ENCODE measurements around the gene CDK5RAP2. TPM values are rescaled to one million over a fixed set of nuclear protein-coding genes. Genes with fewer than 3 reads are reported as not detected.
A peak's percentile ranks its signal among the peaks of the same experiment; 100 is the strongest.

The CDK5RAP2 gene
- polyA plus RNA-seq, 1 experiment: 28.1 TPM

GRCh38 chr9:120592210-120592609, 12.2 kb upstream of the CDK5RAP2 start:
- Histone ChIP-seq H3K27me3 (ENCODE audit: control insufficient read depth, insufficient read depth, low read length) (no peaks in the 10 kb centered on the region), H3K4me3 (ENCODE audit: low read depth, low read length) (no peak overlapping the region), H3K36me3 (ENCODE audit: control insufficient read depth, insufficient read depth, low read length) (no peaks in the 10 kb centered on the region)
- ChIA-PET CTCF (no interaction called here), POLR2A (no interaction called here)
- no peak for TF ChIP-seq CTCF (IDR thresholded peaks at IDR 0.05; ENCODE audit: insufficient read depth, low read depth, low read length)
- DNase-seq (ENCODE audit: low read depth): no peak

- POLR2A ChIA-PET: no interaction called here
- no peak for TF ChIP-seq CTCF (IDR thresholded peaks at IDR 0.05; ENCODE audit: insufficient read depth, low read depth, low read length)
- no peak overlapping the region for H3K4me3 ChIP-seq (ENCODE audit: low read depth, low read length)
- H3K36me3 ChIP-seq (ENCODE audit: control insufficient read depth, insufficient read depth, low read length): no peaks in the 10 kb centered on the region
- no peaks in the 10 kb centered on the region for H3K27me3 ChIP-seq (ENCODE audit: control insufficient read depth, insufficient read depth, low read length)
- CTCF ChIA-PET: interaction anchor here (0.6 kb wide), 1 partner anchor 753 kb away, joined by 3 read pairs; no protein-coding TSS in a partner anchor
- no peak for DNase-seq (ENCODE audit: low read depth)
Measured at GRCh38 chr9:120587328-120587727, 7.4 kb upstream of the CDK5RAP2 start.

GRCh38 chr9:120583958-120584369, 4.0 kb upstream of the CDK5RAP2 start:
- ChIA-PET POLR2A (no interaction called here), CTCF (interaction anchor here (1.5 kb wide), 1 partner anchor 13 kb away, joined by 4 read pairs; no protein-coding TSS in a partner anchor)
- TF ChIP-seq CTCF (IDR thresholded peaks at IDR 0.05; ENCODE audit: insufficient read depth, low read depth, low read length): no peak
- Histone ChIP-seq H3K4me3 (ENCODE audit: low read depth, low read length) (no peak overlapping the region), H3K27me3 (ENCODE audit: control insufficient read depth, insufficient read depth, low read length) (no peaks in the 10 kb centered on the region), H3K36me3 (ENCODE audit: control insufficient read depth, insufficient read depth, low read length) (no peaks in the 10 kb centered on the region)
- peak; percentile 51 for DNase-seq (ENCODE audit: low read depth)

- ChIA-PET CTCF (no interaction called here), POLR2A (no interaction called here)
- peak overlapping the region; percentile 99 for H3K4me3 ChIP-seq (ENCODE audit: low read depth, low read length)
- no peak for TF ChIP-seq CTCF (IDR thresholded peaks at IDR 0.05; ENCODE audit: insufficient read depth, low read depth, low read length)
- H3K27me3 ChIP-seq (ENCODE audit: control insufficient read depth, insufficient read depth, low read length): no peaks in the 10 kb centered on the region
- no peak for DNase-seq (ENCODE audit: low read depth)
- no peaks in the 10 kb centered on the region for H3K36me3 ChIP-seq (ENCODE audit: control insufficient read depth, insufficient read depth, low read length)
Measured at GRCh38 chr9:120579139-120580050, 572 bp downstream of the CDK5RAP2 start.

GRCh38 chr9:120574473-120574872, 5.5 kb downstream of the CDK5RAP2 start:
- no peaks in the 10 kb centered on the region for H3K27me3 ChIP-seq (ENCODE audit: control insufficient read depth, insufficient read depth, low read length)
- no peak for DNase-seq (ENCODE audit: low read depth)
- ChIA-PET CTCF (no interaction called here), POLR2A (no interaction called here)
- H3K36me3 ChIP-seq (ENCODE audit: control insufficient read depth, insufficient read depth, low read length): peaks cover 6% of the 10 kb centered on the region
- no peak for TF ChIP-seq CTCF (IDR thresholded peaks at IDR 0.05; ENCODE audit: insufficient read depth, low read depth, low read length)
- no peak overlapping the region for H3K4me3 ChIP-seq (ENCODE audit: low read depth, low read length)

Measured in BJ (cell line).